Activated CD4-positive, alpha-beta T cell treated with anti-CD3 and anti-CD28 coated beads, Interleukin-2, amount 10 ng/mL, durations not matched to agents 24 days and 14 days (primary cell): Measurements from ENCODE around the gene TMEM200A. TPM values are rescaled to one million over a fixed set of nuclear protein-coding genes. Genes with fewer than 3 reads are reported as not detected.
"Not testable (repeated sequence)": the region's sequence is repeated elsewhere in the genome, so short reads cannot be mapped to it uniquely, and the experiment has no call there.

ENCODE experiments used
- DNase-seq: peaks from one replicate; pipeline ENCODE4 v3.0.0; 2022
- H3K27ac Mint-ChIP-seq: one replicate; pipeline ENCODE4 v1.8.0; 2022; ENCODE audit warnings: mild to moderate bottlenecking, mixed read lengths
- H3K27me3 Mint-ChIP-seq: one replicate; pipeline ENCODE4 v1.8.0; 2022; ENCODE audit warnings: mixed read lengths
- H3K36me3 Mint-ChIP-seq: one replicate; pipeline ENCODE4 v1.8.0; 2022; ENCODE audit warnings: low read depth, mild to moderate bottlenecking, mixed read lengths
- H3K4me1 Mint-ChIP-seq: one replicate; pipeline ENCODE4 v1.8.0; 2021; ENCODE audit warnings: mixed read lengths
- H3K4me3 Mint-ChIP-seq: one replicate; pipeline ENCODE4 v1.8.0; 2022; ENCODE audit warnings: mild to moderate bottlenecking, moderate library complexity, mixed read lengths
- H3K9me3 Mint-ChIP-seq: one replicate; pipeline ENCODE4 v1.8.0; 2021; ENCODE audit warnings: mixed read lengths
- intact Hi-C: fragments of 100-400 bp; cut with micrococcal nuclease; formaldehyde crosslinking; loops from one replicate; pipeline ENCODE4 v1.15.1; 2023
- total RNA-seq: library from RNA; stranded (reverse); gene quantifications from 2 replicates; pipeline ENCODE4 v1.2.3, GENCODE V29; 2022

The TMEM200A gene
- total RNA-seq: 1.3 and 1.6 TPM in 2 replicates

GRCh38 chr6:130365166-130366106 is at the start of gene TMEM200A:
Gene TMEM200A, plus strand, starts transcription at chr6:130366017. Its CDS starts 74,406 bp downstream, at chr6:130440423.
- Mint-ChIP-seq H3K4me1 (peaks cover 23% of the 10 kb centered on the region), H3K27me3 (peaks cover 47% of the 10 kb centered on the region), H3K27ac (peak within 1 kb of the TSS; percentile 27), H3K9me3 (peaks cover 12% of the 10 kb centered on the region), H3K36me3 (no peaks in the 10 kb centered on the region), H3K4me3 (peak within 1 kb of the TSS; percentile 77)
- peak; percentile 86 for DNase-seq
- intact Hi-C loops: loop anchor here (1.0 to 5.0 kb wide), 5 partner anchors 15 to 333 kb away; no protein-coding TSS in a partner anchor

GRCh38 chr6:130320908-130321307 is 44.9 kb upstream of the TMEM200A start:
- no peaks in the 10 kb centered on the region for H3K36me3 Mint-ChIP-seq
- intact Hi-C loops: loop anchor here (10.0 kb wide), 1 partner anchor 444 kb away; no protein-coding TSS in a partner anchor
- peaks cover 18% of the 10 kb centered on the region for H3K27me3 Mint-ChIP-seq
- H3K27ac Mint-ChIP-seq: no peak overlapping the region
- H3K4me1 Mint-ChIP-seq: peaks cover 12% of the 10 kb centered on the region
- DNase-seq: no peak
- H3K9me3 Mint-ChIP-seq: no peaks in the 10 kb centered on the region
- H3K4me3 Mint-ChIP-seq: no peak overlapping the region

- Mint-ChIP-seq H3K27me3 (peaks cover 21% of the 10 kb centered on the region), H3K36me3 (no peaks in the 10 kb centered on the region), H3K4me1 (peaks cover 12% of the 10 kb centered on the region), H3K4me3 (no peak overlapping the region), H3K9me3 (no peaks in the 10 kb centered on the region), H3K27ac (no peak overlapping the region)
- intact Hi-C loops: loop anchor here (1.0 to 10.0 kb wide), 5 partner anchors 42 to 550 kb away; no protein-coding TSS in a partner anchor
- peak; percentile 85 for DNase-seq
These were observed 43.0 kb upstream of the TMEM200A start for GRCh38 chr6:130322673-130323268.

- no peaks in the 10 kb centered on the region for H3K36me3 Mint-ChIP-seq
- peaks cover 17% of the 10 kb centered on the region for H3K27me3 Mint-ChIP-seq
- H3K4me1 Mint-ChIP-seq: peaks cover 12% of the 10 kb centered on the region
- peaks cover 2% of the 10 kb centered on the region for H3K9me3 Mint-ChIP-seq
- DNase-seq: no peak
- intact Hi-C loops: loop anchor here (10.0 kb wide), 1 partner anchor 440 kb away; no protein-coding TSS in a partner anchor
- H3K27ac Mint-ChIP-seq: no peak overlapping the region
- no peak overlapping the region for H3K4me3 Mint-ChIP-seq
These were observed 41.2 kb upstream of the TMEM200A start for GRCh38 chr6:130324657-130325056.

- Mint-ChIP-seq H3K4me1 (peaks cover 7% of the 10 kb centered on the region), H3K27ac (no peak overlapping the region)
- intact Hi-C loops: loop anchor here (10.0 kb wide), 1 partner anchor 438 kb away; no protein-coding TSS in a partner anchor
These were observed 39.3 kb upstream of the TMEM200A start for GRCh38 chr6:130326496-130326895.

GRCh38 chr6:130337534-130337933 is 28.3 kb upstream of the TMEM200A start:
- H3K4me1 Mint-ChIP-seq: no peaks in the 10 kb centered on the region
- peaks cover 4% of the 10 kb centered on the region for H3K27me3 Mint-ChIP-seq
- DNase-seq: no peak
- no peak overlapping the region for H3K4me3 Mint-ChIP-seq
- intact Hi-C loops: no loop called here
- H3K9me3 Mint-ChIP-seq: peaks cover 16% of the 10 kb centered on the region
- H3K36me3 Mint-ChIP-seq: no peaks in the 10 kb centered on the region
- H3K27ac Mint-ChIP-seq: no peak overlapping the region

More at GRCh38 chr6:130326496-130326895, 39.3 kb upstream of the TMEM200A start:
- Mint-ChIP-seq H3K4me3 (no peak overlapping the region), H3K27me3 (peaks cover 7% of the 10 kb centered on the region), H3K9me3 (peaks cover 4% of the 10 kb centered on the region), H3K36me3 (no peaks in the 10 kb centered on the region)
- no peak for DNase-seq

- not testable (repeated sequence) for H3K4me3 Mint-ChIP-seq, DNase-seq, H3K27ac Mint-ChIP-seq
These were observed 19.5 kb upstream of the TMEM200A start for GRCh38 chr6:130346324-130346723.

GRCh38 chr6:130354322-130354721 is 11.5 kb upstream of the TMEM200A start:
- intact Hi-C loops: no loop called here
- DNase-seq: no peak
- no peaks in the 10 kb centered on the region for H3K4me1 Mint-ChIP-seq

More at GRCh38 chr6:130346324-130346723, 19.5 kb upstream of the TMEM200A start:
- H3K27me3 Mint-ChIP-seq, intact Hi-C loops, H3K36me3 Mint-ChIP-seq, H3K4me1 Mint-ChIP-seq: not testable (repeated sequence)
- H3K9me3 Mint-ChIP-seq: peaks cover 11% of the 10 kb centered on the region

GRCh38 chr6:130355572-130355971 is 10.2 kb upstream of the TMEM200A start:
- intact Hi-C loops: no loop called here
- no peaks in the 10 kb centered on the region for H3K4me1 Mint-ChIP-seq
- no peaks in the 10 kb centered on the region for H3K36me3 Mint-ChIP-seq
- H3K9me3 Mint-ChIP-seq: peaks cover 14% of the 10 kb centered on the region
- no peak overlapping the region for H3K27ac Mint-ChIP-seq
- no peak overlapping the region for H3K4me3 Mint-ChIP-seq
- DNase-seq: no peak
- H3K27me3 Mint-ChIP-seq: peaks cover 18% of the 10 kb centered on the region

More at GRCh38 chr6:130354322-130354721, 11.5 kb upstream of the TMEM200A start:
- Mint-ChIP-seq H3K36me3 (no peaks in the 10 kb centered on the region), H3K27me3 (peaks cover 15% of the 10 kb centered on the region), H3K4me3 (no peak overlapping the region), H3K27ac (no peak overlapping the region), H3K9me3 (peaks cover 10% of the 10 kb centered on the region)

GRCh38 chr6:130357436-130357835 is 8.4 kb upstream of the TMEM200A start:
- intact Hi-C loops: no loop called here
- H3K4me1 Mint-ChIP-seq: no peaks in the 10 kb centered on the region
- H3K27me3 Mint-ChIP-seq: peaks cover 18% of the 10 kb centered on the region
- H3K36me3 Mint-ChIP-seq: no peaks in the 10 kb centered on the region
- DNase-seq: no peak
- H3K9me3 Mint-ChIP-seq: peaks cover 9% of the 10 kb centered on the region
- no peak overlapping the region for H3K4me3 Mint-ChIP-seq
- H3K27ac Mint-ChIP-seq: no peak overlapping the region

GRCh38 chr6:130359736-130360135 is 6.1 kb upstream of the TMEM200A start:
- Mint-ChIP-seq H3K36me3 (no peaks in the 10 kb centered on the region), H3K4me3 (no peak overlapping the region), H3K27me3 (peaks cover 29% of the 10 kb centered on the region), H3K9me3 (peaks cover 16% of the 10 kb centered on the region), H3K27ac (no peak overlapping the region), H3K4me1 (peaks cover 3% of the 10 kb centered on the region)
- intact Hi-C loops: no loop called here
- no peak for DNase-seq

GRCh38 chr6:130362128-130362527 is 3.7 kb upstream of the TMEM200A start:
- Mint-ChIP-seq H3K9me3 (peaks cover 16% of the 10 kb centered on the region), H3K4me1 (peaks cover 13% of the 10 kb centered on the region), H3K36me3 (no peaks in the 10 kb centered on the region), H3K4me3 (no peak overlapping the region), H3K27ac (no peak overlapping the region), H3K27me3 (peaks cover 34% of the 10 kb centered on the region)
- peak; percentile 72 for DNase-seq
- intact Hi-C loops: no loop called here

GRCh38 chr6:130364224-130364780 is 1.5 kb upstream of the TMEM200A start:
- Mint-ChIP-seq H3K9me3 (peaks cover 16% of the 10 kb centered on the region), H3K36me3 (no peaks in the 10 kb centered on the region), H3K4me1 (peaks cover 23% of the 10 kb centered on the region), H3K4me3 (peak overlapping the region; percentile 77), H3K27me3 (peaks cover 45% of the 10 kb centered on the region), H3K27ac (no peak overlapping the region)
- DNase-seq: no peak
- intact Hi-C loops: loop anchor here (2.0 kb wide), 1 partner anchor 42 kb away; no protein-coding TSS in a partner anchor
